AG09309 (cell line): ENCODE measurements around the gene GALNT11.
"Not testable (repeated sequence)": the region's sequence is repeated elsewhere in the genome, so short reads cannot be mapped to it uniquely, and the experiment has no call there.

Experiments
- DNase-seq: peaks from one replicate; pipeline ENCODE4 v3.0.0-alpha.2; 2010; ENCODE audit warnings: low read depth
- H3K4me3 ChIP-seq: 2 replicates; pipeline ENCODE4 v1.5.1; 2011; ENCODE audit warnings: mild to moderate bottlenecking, low read depth, low read length, moderate library complexity; ENCODE audit not compliant: control insufficient read depth
- CTCF ChIP-seq: IDR thresholded peaks from 2 replicates; pipeline ENCODE4 v1.5.1; 2011; ENCODE audit warnings: mild to moderate bottlenecking, low read depth, low read length, inconsistent platforms; ENCODE audit not compliant: insufficient read depth, control insufficient read depth; ENCODE audit errors: missing control alignments

The GALNT11 gene

GRCh38 chr7:152076940-152077933 lies 51.8 kb downstream of the GALNT11 start:
- DNase-seq: no peak
- H3K4me3 ChIP-seq: no peak overlapping the region
- no peak for TF ChIP-seq CTCF

- no peak for TF ChIP-seq CTCF
- no peak overlapping the region for H3K4me3 ChIP-seq
- DNase-seq: no peak
Observed at GRCh38 chr7:152078025-152078424, 52.6 kb downstream of the GALNT11 start.

- H3K4me3 ChIP-seq: no peak overlapping the region
- no peak for TF ChIP-seq CTCF
- DNase-seq: no peak
Observed at GRCh38 chr7:152078786-152079185, 53.3 kb downstream of the GALNT11 start.

GRCh38 chr7:152081088-152081487 lies 55.6 kb downstream of the GALNT11 start:
- peak; percentile 5 for DNase-seq
- H3K4me3 ChIP-seq: no peak overlapping the region
- no peak for TF ChIP-seq CTCF

- not testable (repeated sequence) for DNase-seq, H3K4me3 ChIP-seq
Observed at GRCh38 chr7:152082073-152082721, 56.7 kb downstream of the GALNT11 start.

- no peak overlapping the region for H3K4me3 ChIP-seq
- DNase-seq: no peak
- TF ChIP-seq CTCF: no peak
Observed at GRCh38 chr7:152085131-152085530, 59.7 kb downstream of the GALNT11 start.

GRCh38 chr7:152086513-152086912 lies 61.0 kb downstream of the GALNT11 start:
- DNase-seq: no peak
- H3K4me3 ChIP-seq: no peak overlapping the region
- TF ChIP-seq CTCF: no peak
